ENCODE measurements around the gene PWWP2A.

The PWWP2A gene

GRCh38 chr5:160071916-160072315 lies 47.3 kb downstream of the PWWP2A start:
- TF ChIP-seq TAF1 (IDR thresholded peaks at IDR 0.05; ENCODE audit: low read depth) (no peak), TCF12 (IDR thresholded peaks at IDR 0.05; ENCODE audit: low read depth) (no peak), CEBPB (IDR thresholded peaks at IDR 0.05) (no peak), TEAD4 (IDR thresholded peaks at IDR 0.05) (no peak), EGR1 (IDR thresholded peaks at IDR 0.05) (no peak), RAD21 (IDR thresholded peaks at IDR 0.05; ENCODE audit: low read depth) (no peak), EP300 (IDR thresholded peaks at IDR 0.05; ENCODE audit: borderline replicate concordance) (no peak), YY1 (IDR thresholded peaks at IDR 0.05; ENCODE audit: low read depth) (no peak), REST (IDR thresholded peaks at IDR 0.05; ENCODE audit: low read depth) (no peak), NFIC (IDR thresholded peaks at IDR 0.05) (no peak), CREB1 (IDR thresholded peaks at IDR 0.05; ENCODE audit: low read depth) (no peak), FOXM1 (IDR thresholded peaks at IDR 0.05; ENCODE audit: borderline replicate concordance, low read depth) (no peak)

DNA sequence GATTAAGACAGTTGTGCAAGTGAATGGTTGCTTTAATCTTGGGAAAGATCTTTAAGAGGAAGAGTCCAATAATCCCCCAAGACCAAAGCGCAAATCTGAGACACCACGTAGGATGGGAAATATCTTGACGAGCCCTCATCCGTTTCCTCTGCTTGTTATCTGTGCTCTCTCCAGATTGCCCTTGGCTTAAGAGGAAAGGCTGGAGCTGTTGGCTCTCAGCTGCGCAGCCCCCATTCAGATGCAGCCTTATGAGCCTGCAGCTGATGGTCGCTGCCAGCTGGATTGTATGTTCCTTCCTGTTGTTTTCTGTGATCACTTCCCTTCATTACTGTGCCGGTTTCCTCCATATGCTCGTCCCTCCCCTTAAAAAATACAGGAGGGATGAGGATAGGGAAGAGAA lies 47.7 kb downstream of the PWWP2A start:
- TF ChIP-seq TEAD4 (IDR thresholded peaks at IDR 0.05) (no peak), YY1 (IDR thresholded peaks at IDR 0.05; ENCODE audit: low read depth) (no peak), CEBPB (IDR thresholded peaks at IDR 0.05) (no peak), EGR1 (IDR thresholded peaks at IDR 0.05) (no peak), CREB1 (IDR thresholded peaks at IDR 0.05; ENCODE audit: low read depth) (no peak), TCF12 (IDR thresholded peaks at IDR 0.05; ENCODE audit: low read depth) (no peak), MAX (IDR thresholded peaks at IDR 0.05) (no peak), NFIC (IDR thresholded peaks at IDR 0.05) (no peak), FOXM1 (IDR thresholded peaks at IDR 0.05; ENCODE audit: borderline replicate concordance, low read depth) (no peak), RAD21 (IDR thresholded peaks at IDR 0.05; ENCODE audit: low read depth) (no peak), TAF1 (IDR thresholded peaks at IDR 0.05; ENCODE audit: low read depth) (no peak), ZBTB7A (IDR thresholded peaks at IDR 0.05; ENCODE audit: low read depth) (no peak), EP300 (IDR thresholded peaks at IDR 0.05; ENCODE audit: borderline replicate concordance) (no peak), REST (IDR thresholded peaks at IDR 0.05; ENCODE audit: low read depth) (no peak)
- TF ChIP-seq, protein P1, sequence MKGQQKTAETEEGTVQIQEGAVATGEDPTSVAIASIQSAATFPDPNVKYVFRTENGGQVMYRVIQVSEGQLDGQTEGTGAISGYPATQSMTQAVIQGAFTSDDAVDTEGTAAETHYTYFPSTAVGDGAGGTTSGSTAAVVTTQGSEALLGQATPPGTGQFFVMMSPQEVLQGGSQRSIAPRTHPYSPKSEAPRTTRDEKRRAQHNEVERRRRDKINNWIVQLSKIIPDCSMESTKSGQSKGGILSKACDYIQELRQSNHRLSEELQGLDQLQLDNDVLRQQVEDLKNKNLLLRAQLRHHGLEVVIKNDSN (IDR thresholded peaks at IDR 0.05), result no peak

DNA sequence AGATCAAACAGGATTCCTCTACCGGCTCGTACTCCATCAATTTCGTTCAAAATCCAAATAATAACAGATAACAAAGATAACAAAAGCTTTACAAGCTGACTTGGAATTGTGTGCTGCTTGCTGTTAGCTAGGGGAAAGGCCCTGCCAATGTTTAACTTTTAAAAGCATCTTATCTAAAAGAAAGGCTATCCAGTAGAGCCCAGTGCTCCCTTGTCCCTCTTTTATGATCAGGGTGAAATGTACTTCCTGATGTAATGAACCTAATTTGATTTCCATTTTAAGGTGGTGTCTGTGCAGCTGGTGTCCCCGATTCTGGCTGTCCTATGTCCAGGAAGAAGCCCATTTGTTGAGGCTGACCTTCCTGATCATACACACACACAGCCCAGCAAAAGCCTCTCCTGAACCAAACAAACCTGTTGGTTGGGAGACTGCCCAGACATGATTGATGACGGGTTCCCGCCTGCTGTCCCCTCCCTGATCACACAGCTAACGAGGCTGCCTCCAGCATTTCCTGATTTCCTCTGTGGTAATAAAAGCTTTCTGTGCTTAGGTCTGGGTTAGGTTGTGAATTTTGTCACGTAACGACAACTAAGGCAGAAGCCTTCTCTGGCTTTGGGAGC lies 54.1 kb downstream of the PWWP2A start:
- TF ChIP-seq EGR1 (IDR thresholded peaks at IDR 0.05) (no peak), TCF12 (IDR thresholded peaks at IDR 0.05; ENCODE audit: low read depth) (peak; percentile 29; the same call in 1 of the 2 replicates), NFIC (IDR thresholded peaks at IDR 0.05) (0 out of 2 replicates have a peak, but pooled peaks have one; percentile 7)

DNA sequence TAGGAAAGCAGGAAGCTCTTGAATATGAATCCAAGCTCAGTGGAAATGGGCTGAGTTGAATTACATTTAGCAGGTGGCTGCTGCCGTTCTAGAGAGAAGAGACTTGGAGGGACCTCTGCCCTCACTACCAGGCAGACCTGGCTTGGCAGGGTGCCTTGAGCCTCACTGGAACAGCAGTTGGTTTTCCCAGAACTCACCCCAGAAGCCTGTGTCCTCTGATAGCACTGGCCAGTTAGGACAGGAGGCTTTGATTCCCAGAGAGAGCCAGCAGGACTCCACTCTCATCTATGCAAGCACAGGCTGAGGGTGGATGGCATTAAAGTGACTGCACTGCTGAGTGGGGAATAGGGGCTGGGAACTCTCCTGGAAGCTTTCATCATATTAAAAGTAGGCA lies 54.8 kb downstream of the PWWP2A start:
- TF ChIP-seq EGR1 (IDR thresholded peaks at IDR 0.05) (no peak), RAD21 (IDR thresholded peaks at IDR 0.05; ENCODE audit: low read depth) (no peak), MAX (IDR thresholded peaks at IDR 0.05) (no peak)

- TF ChIP-seq, protein P1 (IDR thresholded peaks at IDR 0.05), result no peak
- TF ChIP-seq YY1 (IDR thresholded peaks at IDR 0.05; ENCODE audit: low read depth), result no peak
Measured at GRCh38 chr5:160061770-160062169, 57.5 kb downstream of the PWWP2A start.

DNA sequence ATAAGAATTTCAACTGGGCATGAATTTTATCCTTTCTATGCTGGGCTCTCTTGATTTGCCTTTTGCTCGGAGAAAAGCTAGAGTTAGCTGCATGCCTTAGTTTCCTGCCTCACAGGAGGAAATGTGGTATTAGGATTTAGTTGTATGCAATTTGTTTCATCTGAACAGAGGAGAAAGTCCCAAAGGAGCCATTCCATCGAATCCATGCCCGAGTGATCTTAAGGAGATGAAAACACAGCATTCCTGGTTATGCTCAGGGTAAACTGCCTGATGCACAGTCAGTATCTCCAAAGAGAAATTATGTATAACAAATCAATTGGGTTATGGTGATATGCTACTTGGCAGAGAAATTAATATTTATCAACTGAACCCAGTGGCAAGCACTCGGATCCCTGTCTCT lies 59.2 kb downstream of the PWWP2A start:
- no peak for TF ChIP-seq NFIC (IDR thresholded peaks at IDR 0.05)
- TF ChIP-seq FOXM1 (IDR thresholded peaks at IDR 0.05; ENCODE audit: borderline replicate concordance, low read depth), result no peak
- no peak for TF ChIP-seq YY1 (IDR thresholded peaks at IDR 0.05; ENCODE audit: low read depth)
- no peak for TF ChIP-seq TAF1 (IDR thresholded peaks at IDR 0.05; ENCODE audit: low read depth)
- no peak for TF ChIP-seq CREB1 (IDR thresholded peaks at IDR 0.05; ENCODE audit: low read depth)
- no peak for TF ChIP-seq RAD21 (IDR thresholded peaks at IDR 0.05; ENCODE audit: low read depth)
- TF ChIP-seq, protein P1 (IDR thresholded peaks at IDR 0.05), result no peak
- no peak for TF ChIP-seq ZBTB7A (IDR thresholded peaks at IDR 0.05; ENCODE audit: low read depth)

Data from Ishikawa (cell line).